Loucy (cell line): Measurements from ENCODE around the gene RIOK3.

Experiments
- H2AFZ ChIP-seq: fragments of 200-600 bp; sonication (generic); 2 replicates; pipeline ENCODE4 v1.6.0; 2016; ENCODE audit warnings: antibody characterized with exemption, mild to moderate bottlenecking, low read length, moderate library complexity
- H3F3A ChIP-seq: fragments of 200-600 bp; 2 replicates; pipeline ENCODE4 v1.6.0; 2016; ENCODE audit warnings: antibody characterized with exemption, low read depth, mild to moderate bottlenecking
- H3K27me3 ChIP-seq: fragments of 200-600 bp; sonication (generic); 2 replicates; pipeline ENCODE4 v1.6.1; 2014; ENCODE audit warnings: low read length, mild to moderate bottlenecking; ENCODE audit not compliant: insufficient read depth, poor library complexity, severe bottlenecking
- H3K36me3 ChIP-seq: fragments of 200-600 bp; sonication (generic); 2 replicates; pipeline ENCODE4 v1.6.1; 2016; ENCODE audit warnings: low read length; ENCODE audit not compliant: insufficient read depth
- H3K4me1 ChIP-seq: fragments of 200-600 bp; sonication (generic); 2 replicates; pipeline ENCODE4 v1.5.1; 2014; ENCODE audit warnings: low read length, mild to moderate bottlenecking; ENCODE audit not compliant: insufficient read depth, poor library complexity, severe bottlenecking
- H3K4me2 ChIP-seq: fragments of 200-600 bp; sonication (generic); 2 replicates; pipeline ENCODE4 v1.6.0; 2014; ENCODE audit warnings: antibody characterized with exemption, low read length, low read depth, mild to moderate bottlenecking; ENCODE audit not compliant: poor library complexity, severe bottlenecking
- H3K4me3 ChIP-seq: fragments of 200-600 bp; sonication (generic); 2 replicates; pipeline ENCODE4 v1.5.1; 2014; ENCODE audit warnings: low read length, mild to moderate bottlenecking, mixed read lengths; ENCODE audit not compliant: poor library complexity, severe bottlenecking
- H3K79me2 ChIP-seq: fragments of 200-600 bp; sonication (generic); 2 replicates; pipeline ENCODE4 v1.6.1; 2014; ENCODE audit warnings: low read length; ENCODE audit not compliant: insufficient read depth
- H3K9ac ChIP-seq: fragments of 200-600 bp; sonication (generic); 2 replicates; pipeline ENCODE4 v1.6.0; 2014; ENCODE audit warnings: mild to moderate bottlenecking, low read depth, low read length, moderate library complexity; ENCODE audit not compliant: poor library complexity, severe bottlenecking
- H3K9me2 ChIP-seq: fragments of 200-600 bp; sonication (generic); replicated peaks from 2 replicates; pipeline ENCODE4 v1.6.1; 2016; ENCODE audit warnings: low read depth, low read length, mixed read lengths
- H3K9me3 ChIP-seq: fragments of 200-600 bp; sonication (generic); 2 replicates; pipeline ENCODE4 v1.6.1; 2014; ENCODE audit warnings: mild to moderate bottlenecking, antibody characterized with exemption, low read length, low read depth; ENCODE audit not compliant: insufficient read depth
- H4K20me1 ChIP-seq: fragments of 200-600 bp; sonication (generic); 2 replicates; pipeline ENCODE4 v1.6.0; 2014; ENCODE audit warnings: antibody characterized with exemption, low read length, mild to moderate bottlenecking; ENCODE audit not compliant: insufficient read depth, poor library complexity, severe bottlenecking
- EZH2phosphoT487 ChIP-seq: fragments of 200-600 bp; IDR thresholded peaks from 2 replicates; pipeline ENCODE4 v1.6.1; 2018; ENCODE audit warnings: antibody characterized with exemption, mild to moderate bottlenecking, moderate library complexity, borderline replicate concordance
- TF ChIP-seq, protein P1 (sequence below): fragments of 200-600 bp; sonication (generic); conservative IDR thresholded peaks from 2 replicates; pipeline ENCODE4 v1.5.1; 2014; ENCODE audit warnings: mild to moderate bottlenecking, antibody characterized with exemption, low read length

The RIOK3 gene

DNA sequence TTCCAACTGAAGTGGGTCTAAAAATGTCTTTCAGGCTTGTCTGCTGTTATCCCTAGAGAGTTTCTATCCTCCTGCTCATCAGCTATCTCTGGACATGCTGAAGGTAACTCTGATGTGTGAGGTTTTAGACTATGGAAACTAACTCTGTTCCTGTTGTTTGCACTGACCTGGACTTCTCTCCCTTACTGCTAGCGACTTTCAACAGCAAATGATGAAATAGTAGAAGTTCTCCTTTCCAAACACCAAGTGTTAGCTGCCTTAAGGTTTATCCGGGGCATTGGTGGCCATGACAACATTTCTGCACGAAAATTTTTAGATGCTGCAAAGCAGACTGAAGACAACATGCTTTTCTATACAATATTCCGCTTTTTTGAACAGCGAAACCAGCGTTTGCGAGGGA lies 77.1 kb downstream of the RIOK3 start:
- TF ChIP-seq, protein P1, sequence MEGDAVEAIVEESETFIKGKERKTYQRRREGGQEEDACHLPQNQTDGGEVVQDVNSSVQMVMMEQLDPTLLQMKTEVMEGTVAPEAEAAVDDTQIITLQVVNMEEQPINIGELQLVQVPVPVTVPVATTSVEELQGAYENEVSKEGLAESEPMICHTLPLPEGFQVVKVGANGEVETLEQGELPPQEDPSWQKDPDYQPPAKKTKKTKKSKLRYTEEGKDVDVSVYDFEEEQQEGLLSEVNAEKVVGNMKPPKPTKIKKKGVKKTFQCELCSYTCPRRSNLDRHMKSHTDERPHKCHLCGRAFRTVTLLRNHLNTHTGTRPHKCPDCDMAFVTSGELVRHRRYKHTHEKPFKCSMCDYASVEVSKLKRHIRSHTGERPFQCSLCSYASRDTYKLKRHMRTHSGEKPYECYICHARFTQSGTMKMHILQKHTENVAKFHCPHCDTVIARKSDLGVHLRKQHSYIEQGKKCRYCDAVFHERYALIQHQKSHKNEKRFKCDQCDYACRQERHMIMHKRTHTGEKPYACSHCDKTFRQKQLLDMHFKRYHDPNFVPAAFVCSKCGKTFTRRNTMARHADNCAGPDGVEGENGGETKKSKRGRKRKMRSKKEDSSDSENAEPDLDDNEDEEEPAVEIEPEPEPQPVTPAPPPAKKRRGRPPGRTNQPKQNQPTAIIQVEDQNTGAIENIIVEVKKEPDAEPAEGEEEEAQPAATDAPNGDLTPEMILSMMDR = no peak
- TF ChIP-seq EZH2phosphoT487 = no peak
- no peaks in the 10 kb centered on the region for H4K20me1 ChIP-seq
- no peaks in the 10 kb centered on the region for H3F3A ChIP-seq
- no peaks in the 10 kb centered on the region for H3K27me3 ChIP-seq
- no peaks in the 10 kb centered on the region for H3K4me1 ChIP-seq
- H3K36me3 ChIP-seq = peaks cover 93% of the 10 kb centered on the region
- H3K9ac ChIP-seq = no peak overlapping the region
- no peaks in the 10 kb centered on the region for H3K79me2 ChIP-seq
- H3K4me2 ChIP-seq = no peak overlapping the region
- H3K9me2 ChIP-seq = no peaks in the 10 kb centered on the region
- H2AFZ ChIP-seq = no peak overlapping the region
- no peaks in the 10 kb centered on the region for H3K9me3 ChIP-seq
- no peak overlapping the region for H3K4me3 ChIP-seq

DNA sequence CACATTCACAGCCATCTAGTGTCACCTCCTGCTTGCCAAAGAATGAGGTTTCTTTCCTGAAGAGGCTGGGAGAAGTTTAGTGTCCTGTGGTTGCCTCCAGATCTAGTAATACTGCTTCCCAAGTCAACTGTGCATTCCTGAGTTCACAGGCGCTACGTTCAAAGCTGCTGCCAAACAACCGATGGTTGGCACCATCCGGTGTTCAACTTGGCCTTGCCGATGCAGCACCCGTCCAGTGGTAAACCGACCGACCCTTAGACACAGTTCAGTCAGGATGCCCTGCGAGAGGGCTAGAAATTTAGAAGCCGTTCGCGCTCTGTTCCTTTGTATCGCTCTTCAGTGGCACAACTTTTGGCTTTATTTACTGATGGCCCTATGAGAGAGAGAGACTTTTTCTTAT lies 78.8 kb downstream of the RIOK3 start:
- Histone ChIP-seq H3K9me2 (no peaks in the 10 kb centered on the region), H2AFZ (no peak overlapping the region), H3K4me3 (no peak overlapping the region), H3K9me3 (no peaks in the 10 kb centered on the region), H4K20me1 (no peaks in the 10 kb centered on the region), H3K4me1 (no peaks in the 10 kb centered on the region), H3K27me3 (no peaks in the 10 kb centered on the region), H3F3A (no peaks in the 10 kb centered on the region), H3K36me3 (peaks cover 96% of the 10 kb centered on the region; the same call in 1 of the 2 replicates), H3K4me2 (no peak overlapping the region), H3K9ac (no peak overlapping the region), H3K79me2 (no peaks in the 10 kb centered on the region)
- TF ChIP-seq, protein P1 = no peak
- TF ChIP-seq EZH2phosphoT487 = no peak
